Astrocyte (in vitro differentiated cells and primary cell): ENCODE data around the gene RTN4IP1. TPM values are rescaled to one million over a fixed set of nuclear protein-coding genes. Genes with fewer than 3 reads are reported as not detected.
A peak's percentile ranks its signal among the peaks of the same experiment; 100 is the strongest.

ENCODE experiments used
- DNase-seq: peaks from one replicate; pipeline ENCODE4 v3.0.0-alpha.2; 2010; ENCODE audit warnings: low read depth
- FAIRE-seq: peaks from 2 replicates; lab custom pipeline; 2011; peaks lifted over from hg19 to GRCh38; lab: Jason Lieb, UNC
- H2AFZ ChIP-seq: 2 replicates; pipeline ENCODE4 v1.6.0; 2012; ENCODE audit warnings: low read depth, low read length, inconsistent platforms
- H3K27ac ChIP-seq: 2 replicates; pipeline ENCODE4 v1.5.1; 2011; ENCODE audit warnings: low read depth, low read length, inconsistent platforms
- H3K27me3 ChIP-seq: 2 replicates; pipeline ENCODE4 v1.6.0; 2011; ENCODE audit warnings: low read length, inconsistent platforms; ENCODE audit not compliant: insufficient read depth
- H3K36me3 ChIP-seq: 2 replicates; pipeline ENCODE4 v1.5.1; 2011; ENCODE audit warnings: low read length, inconsistent platforms; ENCODE audit not compliant: insufficient read depth
- H3K4me1 ChIP-seq: 2 replicates; pipeline ENCODE4 v1.5.1; 2011; ENCODE audit warnings: low read length, inconsistent platforms; ENCODE audit not compliant: insufficient read depth
- H3K4me2 ChIP-seq: 2 replicates; pipeline ENCODE4 v1.6.0; 2012; ENCODE audit warnings: low read length, inconsistent platforms
- H3K4me3 ChIP-seq: 2 replicates; pipeline ENCODE4 v1.5.1; 2011; ENCODE audit warnings: low read depth, mild to moderate bottlenecking, low read length, inconsistent platforms; ENCODE audit not compliant: insufficient read depth
- H3K79me2 ChIP-seq: 2 replicates; pipeline ENCODE4 v1.6.0; 2012; ENCODE audit warnings: mild to moderate bottlenecking, low read length, inconsistent platforms; ENCODE audit not compliant: insufficient read depth
- H3K9ac ChIP-seq: 2 replicates; pipeline ENCODE4 v1.6.0; 2012; ENCODE audit warnings: mild to moderate bottlenecking, low read length, inconsistent platforms
- H3K9me3 ChIP-seq: 2 replicates; pipeline ENCODE4 v1.5.1; 2012; ENCODE audit warnings: low read depth, mild to moderate bottlenecking, low read length, inconsistent platforms; ENCODE audit not compliant: insufficient read depth
- H4K20me1 ChIP-seq: 2 replicates; pipeline ENCODE4 v1.6.0; 2012; ENCODE audit warnings: low read length, inconsistent platforms; ENCODE audit not compliant: insufficient read depth
- H3K27ac Mint-ChIP-seq: one replicate; pipeline ENCODE4 v1.8.0; 2021; ENCODE audit warnings: mild to moderate bottlenecking, mixed read lengths; ENCODE audit not compliant: unreplicated experiment
- H3K27me3 Mint-ChIP-seq: one replicate; pipeline ENCODE4 v1.8.0; 2021; ENCODE audit warnings: low read depth, mixed read lengths; ENCODE audit not compliant: unreplicated experiment
- H3K36me3 Mint-ChIP-seq: one replicate; pipeline ENCODE4 v1.8.0; 2021; ENCODE audit warnings: low read depth, mixed read lengths; ENCODE audit not compliant: unreplicated experiment
- H3K4me1 Mint-ChIP-seq: one replicate; pipeline ENCODE4 v1.8.0; 2021; ENCODE audit warnings: low read depth, mixed read lengths; ENCODE audit not compliant: unreplicated experiment
- H3K4me3 Mint-ChIP-seq: one replicate; pipeline ENCODE4 v1.8.0; 2021; ENCODE audit warnings: mild to moderate bottlenecking, moderate library complexity, mixed read lengths; ENCODE audit not compliant: unreplicated experiment
- H3K9me3 Mint-ChIP-seq: one replicate; pipeline ENCODE4 v1.8.0; 2021; ENCODE audit warnings: mild to moderate bottlenecking, mixed read lengths; ENCODE audit not compliant: unreplicated experiment
- EZH2 ChIP-seq: IDR thresholded peaks from 2 replicates; pipeline ENCODE4 v1.6.1; 2012; ENCODE audit warnings: mild to moderate bottlenecking, low read length, inconsistent platforms; ENCODE audit not compliant: insufficient read depth
- total RNA-seq: library from RNA; stranded (reverse); gene quantifications from 2 replicates; pipeline ENCODE4 v1.2.1, GENCODE V29; 2021
- TF ChIP-seq, protein P1 (sequence below): IDR thresholded peaks from 2 replicates; pipeline ENCODE4 v1.5.1; 2011; ENCODE audit warnings: low read depth, mild to moderate bottlenecking, inconsistent platforms, low read length, moderate library complexity; ENCODE audit not compliant: insufficient read depth

The RTN4IP1 gene
- total RNA-seq, 1 donor from 2014 or later: 5.3 TPM

DNA sequence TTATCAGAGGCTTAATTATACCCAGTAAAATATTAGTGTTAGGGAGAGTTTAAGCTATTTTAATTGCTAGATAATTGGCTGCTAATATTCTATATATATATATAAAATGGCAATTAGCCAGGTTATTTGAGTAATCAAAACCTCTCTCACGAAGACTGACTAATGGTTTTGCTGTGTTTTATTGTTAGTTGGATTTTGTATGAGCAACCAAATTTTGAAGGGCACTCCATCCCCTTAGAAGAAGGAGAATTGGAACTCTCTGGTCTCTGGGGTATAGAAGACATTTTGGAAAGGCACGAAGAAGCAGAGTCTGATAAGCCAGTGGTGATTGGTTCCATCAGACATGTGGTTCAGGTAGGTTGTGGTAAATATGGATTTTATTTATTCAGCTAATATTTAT lies 102.2 kb downstream of the RTN4IP1 start:
- no peak overlapping the region for H3K4me2 ChIP-seq
- H2AFZ ChIP-seq: no peak overlapping the region
- H3K4me1 ChIP-seq: peaks cover 17% of the 10 kb centered on the region
- H3K9me3 ChIP-seq: no peaks in the 10 kb centered on the region
- H3K4me3 ChIP-seq: no peak overlapping the region
- H4K20me1 ChIP-seq: no peaks in the 10 kb centered on the region
- no peaks in the 10 kb centered on the region for H3K79me2 ChIP-seq
- no peak overlapping the region for H3K9ac ChIP-seq
- no peak overlapping the region for H3K4me3 Mint-ChIP-seq
- TF ChIP-seq, protein P1, sequence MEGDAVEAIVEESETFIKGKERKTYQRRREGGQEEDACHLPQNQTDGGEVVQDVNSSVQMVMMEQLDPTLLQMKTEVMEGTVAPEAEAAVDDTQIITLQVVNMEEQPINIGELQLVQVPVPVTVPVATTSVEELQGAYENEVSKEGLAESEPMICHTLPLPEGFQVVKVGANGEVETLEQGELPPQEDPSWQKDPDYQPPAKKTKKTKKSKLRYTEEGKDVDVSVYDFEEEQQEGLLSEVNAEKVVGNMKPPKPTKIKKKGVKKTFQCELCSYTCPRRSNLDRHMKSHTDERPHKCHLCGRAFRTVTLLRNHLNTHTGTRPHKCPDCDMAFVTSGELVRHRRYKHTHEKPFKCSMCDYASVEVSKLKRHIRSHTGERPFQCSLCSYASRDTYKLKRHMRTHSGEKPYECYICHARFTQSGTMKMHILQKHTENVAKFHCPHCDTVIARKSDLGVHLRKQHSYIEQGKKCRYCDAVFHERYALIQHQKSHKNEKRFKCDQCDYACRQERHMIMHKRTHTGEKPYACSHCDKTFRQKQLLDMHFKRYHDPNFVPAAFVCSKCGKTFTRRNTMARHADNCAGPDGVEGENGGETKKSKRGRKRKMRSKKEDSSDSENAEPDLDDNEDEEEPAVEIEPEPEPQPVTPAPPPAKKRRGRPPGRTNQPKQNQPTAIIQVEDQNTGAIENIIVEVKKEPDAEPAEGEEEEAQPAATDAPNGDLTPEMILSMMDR: no peak
- TF ChIP-seq EZH2: no peak
- H3K27ac Mint-ChIP-seq: no peak overlapping the region
- H3K36me3 Mint-ChIP-seq: no peaks in the 10 kb centered on the region
- H3K27ac ChIP-seq: peak overlapping the region; percentile 82
- H3K36me3 ChIP-seq: no peaks in the 10 kb centered on the region
- H3K4me1 Mint-ChIP-seq: peaks cover 21% of the 10 kb centered on the region
- no peaks in the 10 kb centered on the region for H3K27me3 ChIP-seq
- H3K9me3 Mint-ChIP-seq: no peaks in the 10 kb centered on the region
- no peaks in the 10 kb centered on the region for H3K27me3 Mint-ChIP-seq
- FAIRE-seq (no peak), DNase-seq (no peak)

DNA sequence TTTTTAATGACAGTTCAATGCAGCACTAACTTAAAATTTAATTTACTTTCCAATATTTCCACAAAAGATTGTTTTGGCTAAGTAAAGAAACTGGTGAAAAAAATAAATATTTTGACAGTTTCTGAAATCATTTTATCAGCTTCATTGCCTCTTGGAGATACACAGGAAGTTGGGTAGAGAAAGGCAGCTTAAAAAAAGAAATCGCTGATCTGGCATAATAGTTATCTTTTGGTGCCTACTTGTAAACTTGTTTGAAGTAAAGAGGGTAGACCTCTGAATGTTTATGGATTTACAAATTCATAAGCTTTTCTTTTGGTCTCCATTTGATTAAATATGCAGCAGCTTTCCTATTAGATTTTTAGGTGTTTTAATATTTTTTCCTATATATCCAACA lies 103.4 kb downstream of the RTN4IP1 start:
- no peak for TF ChIP-seq EZH2
- TF ChIP-seq, protein P1: no peak
- FAIRE-seq: no peak
- H3K4me1 Mint-ChIP-seq: peaks cover 25% of the 10 kb centered on the region
- no peaks in the 10 kb centered on the region for H3K27me3 Mint-ChIP-seq
- Histone ChIP-seq H3K4me3 (no peak overlapping the region), H3K9me3 (no peaks in the 10 kb centered on the region), H2AFZ (no peak overlapping the region), H4K20me1 (no peaks in the 10 kb centered on the region), H3K4me2 (no peak overlapping the region), H3K9ac (no peak overlapping the region), H3K36me3 (no peaks in the 10 kb centered on the region), H3K27ac (no peak overlapping the region), H3K4me1 (peaks cover 17% of the 10 kb centered on the region), H3K79me2 (no peaks in the 10 kb centered on the region), H3K27me3 (no peaks in the 10 kb centered on the region)
- DNase-seq: no peak
- no peaks in the 10 kb centered on the region for H3K36me3 Mint-ChIP-seq
- H3K4me3 Mint-ChIP-seq: no peak overlapping the region
- no peak overlapping the region for H3K27ac Mint-ChIP-seq
- H3K9me3 Mint-ChIP-seq: no peaks in the 10 kb centered on the region

DNA sequence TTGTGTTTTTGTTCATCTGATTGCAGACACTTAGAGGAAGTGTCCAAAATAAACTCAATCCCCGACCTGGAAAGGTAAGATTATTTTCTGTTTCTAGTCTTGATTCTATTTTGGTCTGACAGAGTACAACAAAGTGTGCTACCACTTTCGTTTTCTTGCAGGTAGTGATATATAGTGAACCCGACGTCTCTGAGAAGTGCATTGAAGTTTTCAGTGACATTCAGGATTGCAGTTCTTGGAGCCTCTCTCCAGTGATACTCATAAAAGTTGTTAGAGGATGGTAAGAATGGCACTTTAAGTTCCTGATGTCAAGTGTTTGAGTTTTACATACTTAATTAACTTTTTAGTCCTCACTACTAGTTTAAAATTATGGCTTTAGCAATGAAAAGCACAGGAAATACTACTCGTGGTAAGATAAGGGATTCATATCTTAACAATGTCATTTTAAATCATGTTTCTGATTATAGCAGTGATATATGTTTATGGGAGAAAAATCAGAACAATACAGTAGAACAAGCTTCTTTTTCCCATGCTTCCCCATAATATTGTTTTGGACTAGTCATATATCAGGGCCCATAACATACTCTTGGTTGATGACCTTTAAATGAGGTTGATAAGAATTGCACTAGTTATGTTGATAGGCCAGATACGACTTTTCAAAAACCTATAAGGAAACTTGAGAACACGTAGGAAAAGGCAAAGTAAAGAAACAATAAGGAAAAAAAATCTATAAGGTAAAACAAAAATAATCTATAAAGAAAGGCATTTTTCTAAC lies 104.0 kb downstream of the RTN4IP1 start:
- H3K4me1 Mint-ChIP-seq: peaks cover 25% of the 10 kb centered on the region
- TF ChIP-seq, protein P1: no peak
- TF ChIP-seq EZH2: no peak
- Histone ChIP-seq H3K79me2 (no peaks in the 10 kb centered on the region), H2AFZ (no peak overlapping the region), H3K36me3 (no peaks in the 10 kb centered on the region), H3K4me3 (no peak overlapping the region), H3K4me2 (peak overlapping the region; percentile 1), H3K9me3 (no peaks in the 10 kb centered on the region), H3K4me1 (peaks cover 19% of the 10 kb centered on the region), H3K27ac (no peak overlapping the region), H4K20me1 (no peaks in the 10 kb centered on the region), H3K9ac (no peak overlapping the region), H3K27me3 (no peaks in the 10 kb centered on the region)
- DNase-seq (no peak), FAIRE-seq (peak; percentile 29)
- no peaks in the 10 kb centered on the region for H3K36me3 Mint-ChIP-seq
- H3K9me3 Mint-ChIP-seq: no peaks in the 10 kb centered on the region
- no peak overlapping the region for H3K27ac Mint-ChIP-seq
- no peaks in the 10 kb centered on the region for H3K27me3 Mint-ChIP-seq
- H3K4me3 Mint-ChIP-seq: no peak overlapping the region
